Panc1 (cell line): ENCODE data around the gene POLRMT. TPM values are rescaled to one million over a fixed set of nuclear protein-coding genes. Genes with fewer than 3 reads are reported as not detected.

Experiments used
- ATAC-seq: fragments of 200-7000 bp; cut with Tn5 transposase; 2 replicates; pipeline ENCODE4 v1.9.1; 2020; ENCODE audit warnings: mild to moderate bottlenecking, moderate library complexity
- BruUV-seq: library from RNA; stranded (reverse); fragments of 400-500 nt; replicated peaks from 2 replicates; lab custom pipeline; 2021; lab: Mats Ljungman, UMichigan
- CTCF ChIA-PET: fragments of 300-600 bp; sonication (Branson Sonifier 250); formaldehyde crosslinking; loops from one replicate; lab custom pipeline; 2022; ENCODE audit warnings: antibody characterized with exemption; lab: Charles Lee
- POLR2A ChIA-PET: fragments of 300-600 bp; sonication (Branson Sonifier 250); formaldehyde crosslinking; loops from one replicate; lab custom pipeline; 2022; ENCODE audit warnings: antibody characterized with exemption; lab: Charles Lee
- DNase-seq: peaks from one replicate; pipeline ENCODE4 v3.0.0-alpha.2; 2010; ENCODE audit warnings: low read depth, low spot score
- H3K27ac ChIP-seq: 2 replicates; pipeline ENCODE4 v1.5.1; 2011; ENCODE audit warnings: mild to moderate bottlenecking, low read length, inconsistent platforms
- H3K27me3 ChIP-seq: fragments of 200-500 bp; sonication (Bioruptor generic); 2 replicates; pipeline ENCODE4 v1.6.0; 2014; ENCODE audit warnings: low read length, inconsistent platforms; ENCODE audit not compliant: control insufficient read depth, insufficient read depth
- H3K36me3 ChIP-seq: fragments of 200-500 bp; sonication (Bioruptor generic); 2 replicates; pipeline ENCODE4 v1.5.1; 2014; ENCODE audit warnings: inconsistent platforms, mild to moderate bottlenecking, low read length, moderate library complexity; ENCODE audit not compliant: control insufficient read depth, insufficient read depth
- H3K4me1 ChIP-seq: 2 replicates; pipeline ENCODE4 v1.5.1; 2011; ENCODE audit warnings: inconsistent platforms, mild to moderate bottlenecking, low read length, moderate library complexity; ENCODE audit not compliant: control insufficient read depth, insufficient read depth
- H3K4me3 ChIP-seq, 2 experiments: 2 replicates each; pipeline ENCODE4 v1.5.1; 2011 to 2012; ENCODE audit warnings: low read depth in 2 of 2, low read length in 2 of 2, mild to moderate bottlenecking in 2 of 2, inconsistent platforms in 1 of 2, moderate library complexity in 1 of 2
- H3K9me3 ChIP-seq: fragments of 200-500 bp; sonication (Bioruptor generic); 2 replicates; pipeline ENCODE4 v1.5.1; 2014; ENCODE audit warnings: low read depth, mild to moderate bottlenecking, inconsistent platforms, low read length, moderate library complexity; ENCODE audit not compliant: control insufficient read depth, insufficient read depth
- CTCF ChIP-seq: fragments of 450-650 bp; IDR thresholded peaks from 2 replicates; pipeline ENCODE4 v1.5.1; 2017; ENCODE audit warnings: mild to moderate bottlenecking
- POLR2AphosphoS5 ChIP-seq: IDR thresholded peaks from 2 replicates; pipeline ENCODE4 v1.6.1; 2012; ENCODE audit warnings: mild to moderate bottlenecking, low read depth, low read length, moderate library complexity
- REST ChIP-seq, 2 experiments: IDR thresholded peaks; 2 replicates each; pipeline ENCODE4 v1.6.1; 2011 to 2012; ENCODE audit warnings: low read depth in 2 of 2, control low read depth in 1 of 2, low read length in 1 of 2, mild to moderate bottlenecking in 1 of 2, moderate library complexity in 1 of 2; ENCODE audit not compliant: insufficient read depth in 1 of 2
- SIN3A ChIP-seq: IDR thresholded peaks from 2 replicates; pipeline ENCODE4 v1.6.1; 2012; ENCODE audit warnings: low read depth, mild to moderate bottlenecking, low read length, moderate library complexity, borderline replicate concordance; ENCODE audit not compliant: insufficient read depth
- TCF7L2 ChIP-seq: IDR thresholded peaks from 2 replicates; pipeline ENCODE4 v1.6.1; 2011; ENCODE audit warnings: mild to moderate bottlenecking, low read depth, low read length, inconsistent platforms
- in situ Hi-C: cut with HindIII; loops from 2 replicates; pipeline ENCODE4 v1.10.0; 2016; ENCODE audit warnings: low sequenced_read_pairs, low pct_unique_long_range_greater_than_20kb
- intact Hi-C: fragments of 100-400 bp; cut with micrococcal nuclease; formaldehyde crosslinking; loops from one replicate; pipeline ENCODE4 v1.10.0; 2022; ENCODE audit not compliant: unreplicated experiment
- total RNA-seq: library from RNA; stranded (reverse); gene quantifications from one replicate; pipeline ENCODE4 v1.2.1, GENCODE V29; 2021; ENCODE audit not compliant: unreplicated experiment

Gene POLRMT
- total RNA-seq, 1 experiment from 2014 or later: 56.0 TPM

DNA sequence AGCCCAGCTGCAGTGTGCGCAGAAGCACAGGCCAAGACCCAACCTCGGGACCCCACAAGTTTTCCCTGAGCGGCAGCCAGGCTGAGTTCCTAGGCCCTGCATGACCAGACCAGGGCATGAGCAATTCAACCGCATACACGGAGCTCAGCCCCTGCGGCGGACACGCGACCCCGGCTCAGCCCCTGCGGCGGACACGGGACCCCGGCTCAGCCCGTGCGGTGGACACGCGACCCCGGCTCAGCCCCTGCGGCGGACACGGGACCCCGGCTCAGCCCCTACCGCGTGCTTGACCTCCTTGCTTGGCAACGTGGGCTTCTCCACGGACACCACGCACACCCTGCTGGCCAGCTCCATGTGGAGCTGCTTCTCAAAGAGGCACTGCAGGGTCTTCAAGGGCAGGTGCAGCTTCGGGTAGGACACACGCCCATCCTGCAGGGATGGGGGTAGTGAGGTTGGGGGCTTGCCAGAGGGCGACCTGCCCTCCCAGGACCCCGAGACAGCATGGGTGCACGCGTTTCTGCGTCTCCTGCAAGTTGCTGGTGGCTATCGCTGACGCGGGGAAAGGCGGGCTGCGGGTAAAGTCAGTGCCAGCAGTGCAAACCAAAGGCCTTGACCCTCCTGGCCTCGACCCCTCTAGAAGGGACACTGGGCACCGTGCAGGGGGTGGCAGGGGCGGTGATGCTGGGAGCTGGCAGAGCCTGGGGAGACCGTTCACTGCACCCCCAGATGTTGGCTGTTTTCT, 10.0 kb downstream of the POLRMT start:
- POLR2A ChIA-PET: no interaction called here
- Histone ChIP-seq H3K27ac (no peak overlapping the region), H3K4me3 (no peak overlapping the region), H3K27me3 (no peaks in the 10 kb centered on the region), H3K36me3 (no peaks in the 10 kb centered on the region), H3K4me1 (no peaks in the 10 kb centered on the region; the same call in 1 of the 2 replicates), H3K9me3 (no peaks in the 10 kb centered on the region)
- DNase-seq (no peak), ATAC-seq (no peak; the same call in 1 of the 2 replicates)
- in situ Hi-C loops: no loop called here
- CTCF ChIA-PET: no interaction called here
- intact Hi-C loops: no loop called here
- TF ChIP-seq SIN3A: no peak
- no peak for TF ChIP-seq TCF7L2
- TF ChIP-seq POLR2AphosphoS5: no peak
- no peak for TF ChIP-seq REST (IDR thresholded peaks at IDR 0.05; ENCODE audit: insufficient read depth in 1 of 2, low read depth in 2 of 2, low read length in 1 of 2)
- TF ChIP-seq CTCF: no peak
- no TSS peak for BruUV-seq

DNA sequence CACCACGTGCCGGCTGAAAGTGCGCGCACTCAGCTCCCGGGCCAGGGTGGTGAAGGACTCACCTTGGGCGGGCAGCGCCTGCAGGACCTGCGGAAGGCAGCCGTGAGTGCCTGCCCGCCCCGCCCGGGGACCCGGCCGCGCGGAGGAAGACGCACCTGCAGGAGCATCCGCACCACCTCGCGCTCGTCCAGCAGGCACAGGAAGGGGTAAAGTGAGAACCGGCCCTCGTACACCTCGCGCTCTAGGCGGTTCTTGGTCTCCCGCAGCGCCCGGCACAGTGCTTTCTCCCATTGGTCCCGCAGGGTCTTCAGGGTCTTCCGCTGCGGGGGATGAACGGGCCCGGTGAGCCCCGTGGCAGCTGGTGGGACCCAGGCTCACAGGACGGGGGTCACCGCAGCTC, 10.7 kb downstream of the POLRMT start:
- H3K9me3 ChIP-seq: no peaks in the 10 kb centered on the region
- no TSS peak for BruUV-seq
- no peaks in the 10 kb centered on the region for H3K36me3 ChIP-seq
- in situ Hi-C loops: no loop called here
- no peak for DNase-seq
- TF ChIP-seq REST (IDR thresholded peaks at IDR 0.05; ENCODE audit: insufficient read depth in 1 of 2, low read depth in 2 of 2, low read length in 1 of 2): no peak
- no peak for TF ChIP-seq SIN3A
- TF ChIP-seq POLR2AphosphoS5: no peak
- no peak for TF ChIP-seq CTCF
- no peak for TF ChIP-seq TCF7L2
- ChIA-PET CTCF (no interaction called here), POLR2A (no interaction called here)
- H3K4me1 ChIP-seq: no peaks in the 10 kb centered on the region; the same call in 1 of the 2 replicates
- no peak overlapping the region for H3K27ac ChIP-seq
- ATAC-seq: no peak
- intact Hi-C loops: no loop called here
- no peaks in the 10 kb centered on the region for H3K27me3 ChIP-seq
- H3K4me3 ChIP-seq: no peak overlapping the region
